ENCODE measurements around the gene HOXA1. TPM values are rescaled to one million over a fixed set of nuclear protein-coding genes. Genes with fewer than 3 reads are reported as not detected.

HOXA1 gene
- total and polyA plus RNA-seq, 2 of the 4 experiments (the other 2 are of a cell fraction): 0.54 to 1.8 TPM

- TF ChIP-seq, protein P1, sequence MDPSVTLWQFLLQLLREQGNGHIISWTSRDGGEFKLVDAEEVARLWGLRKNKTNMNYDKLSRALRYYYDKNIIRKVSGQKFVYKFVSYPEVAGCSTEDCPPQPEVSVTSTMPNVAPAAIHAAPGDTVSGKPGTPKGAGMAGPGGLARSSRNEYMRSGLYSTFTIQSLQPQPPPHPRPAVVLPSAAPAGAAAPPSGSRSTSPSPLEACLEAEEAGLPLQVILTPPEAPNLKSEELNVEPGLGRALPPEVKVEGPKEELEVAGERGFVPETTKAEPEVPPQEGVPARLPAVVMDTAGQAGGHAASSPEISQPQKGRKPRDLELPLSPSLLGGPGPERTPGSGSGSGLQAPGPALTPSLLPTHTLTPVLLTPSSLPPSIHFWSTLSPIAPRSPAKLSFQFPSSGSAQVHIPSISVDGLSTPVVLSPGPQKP (IDR thresholded peaks at IDR 0.05; ENCODE audit: borderline replicate concordance, low read depth, low read length): no peak
- no peak for TF ChIP-seq SMC3 (IDR thresholded peaks at IDR 0.05; ENCODE audit: low read depth, low read length)
Measured at GRCh38 chr7:27112955-27113949, 17.5 kb upstream of the HOXA1 start (continued).

DNA sequence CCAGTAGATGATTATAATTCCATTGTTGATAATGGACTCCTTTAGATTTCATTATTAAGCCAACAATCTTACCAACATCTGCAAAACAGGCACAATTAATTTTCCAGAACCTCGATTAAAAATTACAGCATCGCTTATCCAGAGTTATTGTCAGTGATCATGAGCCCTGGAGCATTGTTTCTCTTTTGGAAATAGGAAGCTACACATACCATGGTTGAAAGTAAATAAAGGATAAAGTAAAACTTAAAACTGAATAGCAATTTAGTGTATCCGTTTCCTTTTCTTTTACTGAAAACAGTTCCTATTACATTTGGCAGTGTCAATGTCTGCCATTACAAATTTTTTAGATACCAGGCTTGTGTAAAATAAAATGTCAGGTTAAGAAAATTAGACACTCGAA, 16.6 kb upstream of the HOXA1 start:
- H3K79me1 ChIP-seq (ENCODE audit: low read depth in 1 of 2, low read length in 2 of 2): peaks cover 0 to 34% of the 10 kb centered on the region in 2 experiments; a peak in 2 of 4 replicates
- POLR2A ChIA-PET (ENCODE audit: unreplicated experiment): no interaction called here
- dilution Hi-C loops (cut with HindIII; ENCODE audit: low sequenced_read_pairs, unreplicated experiment): no loop called here
- H4K91ac ChIP-seq (ENCODE audit: insufficient read depth, low read depth, low read length): no peak overlapping the region
- BruUV-seq (replicated peaks): no TSS peak
- peaks cover 13% of the 10 kb centered on the region; the same call in 1 of the 2 replicates for H3K9me1 ChIP-seq (ENCODE audit: insufficient read depth, low read length)
- peak overlapping the region; percentile 92 for H2BK5ac ChIP-seq (ENCODE audit: low read depth, low read length, poor library complexity, severe bottlenecking)
- DNase-seq (peak; percentile 25), ATAC-seq (ENCODE audit: low read depth) (no peak)
- no peak overlapping the region for H2AK9ac ChIP-seq (replicated peaks; ENCODE audit: low read depth, low read length, poor library complexity)
- H2AFZ ChIP-seq (replicated peaks; ENCODE audit: low read length, poor library complexity): no peak overlapping the region
- peak overlapping the region; percentile 65 for H3K4me3 ChIP-seq (ENCODE audit: insufficient read depth, low read depth, low read length)
- peaks cover 17% of the 10 kb centered on the region; the same call in 1 of the 2 replicates for H3K36me3 ChIP-seq (ENCODE audit: control insufficient read depth, insufficient read depth, low read length)
- H2BK15ac ChIP-seq (ENCODE audit: low read depth, low read length): no peak overlapping the region
- peak overlapping the region in 1 of 2 experiments; percentile 2; a peak in 1 of 4 replicates for H4K8ac ChIP-seq (ENCODE audit: low read depth in 2 of 2, low read length in 2 of 2)
- H3K9me3 ChIP-seq (ENCODE audit: control insufficient read depth, insufficient read depth, low read length): no peaks in the 10 kb centered on the region
- no peak overlapping the region for H2AK5ac ChIP-seq (ENCODE audit: low read depth, low read length)
- H3K56ac ChIP-seq (ENCODE audit: extremely low read depth, insufficient read depth, low read length): no peak overlapping the region
- TF ChIP-seq RAD21 (IDR thresholded peaks at IDR 0.05; ENCODE audit: low read length) (no peak), USF2 (IDR thresholded peaks at IDR 0.05; ENCODE audit: low read depth, low read length) (no peak), POLR2A (IDR thresholded peaks at IDR 0.05; ENCODE audit: low read depth, low read length) (no peak), MXI1 (IDR thresholded peaks at IDR 0.05; ENCODE audit: borderline replicate concordance, low read depth, low read length) (no peak), CTCF (conservative IDR thresholded peaks at IDR 0.05; ENCODE audit: low read depth, low read length) (no peak)
- no peak overlapping the region for H2BK120ac ChIP-seq (ENCODE audit: low read depth, low read length)
- H3K9ac ChIP-seq (ENCODE audit: low read depth, low read length): peak overlapping the region; percentile 95; the same call in 1 of the 2 replicates
- H3K18ac ChIP-seq (ENCODE audit: low read depth, low read length): no peak overlapping the region
- H3K4me2 ChIP-seq (ENCODE audit: low read depth, low read length): peak overlapping the region; percentile 98
- peaks cover 27% of the 10 kb centered on the region for H3K4me1 ChIP-seq (ENCODE audit: control insufficient read depth, insufficient read depth, low read length)
- peak overlapping the region; percentile 99; the same call in 1 of the 2 replicates for H3K27ac ChIP-seq (ENCODE audit: insufficient read depth, low read length)
- H3K4ac ChIP-seq (ENCODE audit: low read depth, low read length): no peak overlapping the region
- H3K27me3 ChIP-seq (ENCODE audit: control insufficient read depth, insufficient read depth, low read length): no peaks in the 10 kb centered on the region
- no peak overlapping the region for H3K14ac ChIP-seq (replicated peaks; ENCODE audit: low read depth, low read length)
- peaks cover 16% of the 10 kb centered on the region for H4K20me1 ChIP-seq (ENCODE audit: insufficient read depth, low read length)
- peak overlapping the region; percentile 6; the same call in 1 of the 2 replicates for H3K23ac ChIP-seq (ENCODE audit: low read depth, low read length)
- intact Hi-C loops (cut with micrococcal nuclease): no loop called here
- no peak overlapping the region for H2BK20ac ChIP-seq (ENCODE audit: low read depth, low read length)
- CTCF ChIA-PET: no interaction called here
- in situ Hi-C loops (cut with MboI; ENCODE audit: low sequenced_read_pairs): no loop called here
- H4K5ac ChIP-seq (ENCODE audit: low read depth, low read length): no peak overlapping the region
- WGBS, 2 experiments (ENCODE audit: extremely low coverage in 2 of 2, insufficient read length in 1 of 2): no CpG with 5 or more reads among the region's 4 CpGs

All from IMR-90 (cell line).